BJ (cell line): ENCODE measurements around the gene SPEF1. TPM values are rescaled to one million over a fixed set of nuclear protein-coding genes. Genes with fewer than 3 reads are reported as not detected.

Experiments used
- CTCF ChIA-PET: fragments of 350-600 bp; formaldehyde crosslinking; extraction: SDS; loops from one replicate; lab custom pipeline; 2021; ENCODE audit warnings: antibody characterized with exemption, inconsistent platforms; lab: Yijun Ruan, JAX
- POLR2A ChIA-PET: fragments of 300-600 bp; sonication (Branson Sonifier 250); formaldehyde crosslinking; extraction: SDS; loops from one replicate; lab custom pipeline; 2021; ENCODE audit warnings: antibody characterized with exemption; lab: Charles Lee
- DNase-seq: peaks from one replicate; pipeline ENCODE4 v3.0.0-alpha.2; 2011; ENCODE audit warnings: low read depth
- H3K27me3 ChIP-seq: 2 replicates; pipeline ENCODE4 v1.6.0; 2011; ENCODE audit warnings: low read length; ENCODE audit not compliant: control insufficient read depth, insufficient read depth
- H3K36me3 ChIP-seq: 2 replicates; pipeline ENCODE4 v1.5.1; 2011; ENCODE audit warnings: low read length; ENCODE audit not compliant: control insufficient read depth, insufficient read depth
- H3K4me3 ChIP-seq: 2 replicates; pipeline ENCODE4 v1.5.1; 2011; ENCODE audit warnings: low read depth, mild to moderate bottlenecking, control low read depth, low read length
- CTCF ChIP-seq: IDR thresholded peaks from 2 replicates; pipeline ENCODE4 v1.5.1; 2011; ENCODE audit warnings: low read depth, mild to moderate bottlenecking, control low read depth, inconsistent platforms, low read length, moderate library complexity; ENCODE audit not compliant: insufficient read depth
- polyA plus RNA-seq: library from polyadenylated mRNA; depleted of rRNA; stranded (reverse); fragments of >200 nt; gene quantifications from 2 replicates; pipeline ENCODE4 v1.2.3, GENCODE V29; 2011; rRNA removed

The SPEF1 gene
- polyA plus RNA-seq, 1 experiment, result 0.17 TPM

- CTCF ChIA-PET, result interaction anchor here (0.8 to 2.2 kb wide), 7 partner anchors 8 to 27 kb away, joined by 3 to 11 read pairs (median 4); no protein-coding TSS in a partner anchor
- H3K36me3 ChIP-seq, result no peaks in the 10 kb centered on the region
- no peak for DNase-seq
Measured at GRCh38 chr20:3728876-3729275, 52.4 kb downstream of the SPEF1 start.

GRCh38 chr20:3728354-3728753 is 52.9 kb downstream of the SPEF1 start:
- ChIA-PET CTCF (interaction anchor here (1.1 to 3.7 kb wide), 7 partner anchors 9 to 25 kb away, joined by 3 to 21 read pairs (median 4); no protein-coding TSS in a partner anchor), POLR2A (no interaction called here)
- no peak overlapping the region for H3K4me3 ChIP-seq
- peaks cover 25% of the 10 kb centered on the region for H3K27me3 ChIP-seq
- no peak for DNase-seq
- no peaks in the 10 kb centered on the region for H3K36me3 ChIP-seq
- no peak for TF ChIP-seq CTCF

More at GRCh38 chr20:3728876-3729275, 52.4 kb downstream of the SPEF1 start:
- Histone ChIP-seq H3K4me3 (no peak overlapping the region), H3K27me3 (peaks cover 30% of the 10 kb centered on the region)
- POLR2A ChIA-PET, result no interaction called here
- no peak for TF ChIP-seq CTCF

Other genes starting within 250 kb of the SPEF1 start
- not detected in 2 replicates for gene GFRA4, start 118.0 kb downstream of the SPEF1 start, polyA plus RNA-seq
- gene ADAM33, start 99.4 kb downstream of the SPEF1 start, polyA plus RNA-seq, result 53.8 and 82.6 TPM in 2 replicates
- not detected in 2 replicates for gene SIGLEC1, start 68.8 kb downstream of the SPEF1 start, polyA plus RNA-seq
- 0.02 TPM in 1 of 2 replicates, not detected in the other for gene HSPA12B, start 48.8 kb downstream of the SPEF1 start, polyA plus RNA-seq
- gene ADISSP, start 13.7 kb downstream of the SPEF1 start, polyA plus RNA-seq, result 21.3 and 34.3 TPM in 2 replicates
- gene CENPB, start 5.3 kb upstream of the SPEF1 start, polyA plus RNA-seq, result 31.0 and 47.5 TPM in 2 replicates
- gene CDC25B, start 14.9 kb upstream of the SPEF1 start, polyA plus RNA-seq, result 41.8 and 68.1 TPM in 2 replicates
- gene AP5S1, start 39.1 kb upstream of the SPEF1 start, polyA plus RNA-seq, result 7.5 and 12.2 TPM in 2 replicates
- gene MAVS, start 65.4 kb upstream of the SPEF1 start, polyA plus RNA-seq, result 14.8 and 17.4 TPM in 2 replicates
- gene PANK2, start 107.9 kb upstream of the SPEF1 start, polyA plus RNA-seq, result 12.5 and 22.5 TPM in 2 replicates
- 10.7 and 11.2 TPM in 2 replicates for gene RNF24, start 234.1 kb upstream of the SPEF1 start, polyA plus RNA-seq